Chondrocyte (in vitro differentiated cells): ENCODE results near the gene MTHFD1. TPM values are rescaled to one million over a fixed set of nuclear protein-coding genes. Genes with fewer than 3 reads are reported as not detected.

Experiments used
- DNase-seq: peaks from one replicate; pipeline ENCODE4 v3.0.0; 2021; ENCODE audit warnings: mixed read lengths, low spot score
- H3K27ac Mint-ChIP-seq: one replicate; pipeline ENCODE4 v1.8.0; 2021; ENCODE audit warnings: mild to moderate bottlenecking, moderate library complexity, mixed read lengths; ENCODE audit not compliant: unreplicated experiment
- H3K27me3 Mint-ChIP-seq: 2 replicates; pipeline ENCODE4 v1.8.0; 2021; ENCODE audit warnings: low read depth, mixed read lengths
- H3K36me3 Mint-ChIP-seq: 2 replicates; pipeline ENCODE4 v1.8.0; 2021; ENCODE audit warnings: low read depth, mixed read lengths
- H3K4me1 Mint-ChIP-seq: 2 replicates; pipeline ENCODE4 v1.8.0; 2021; ENCODE audit warnings: low read depth, mild to moderate bottlenecking, mixed read lengths
- H3K4me3 Mint-ChIP-seq: one replicate; pipeline ENCODE4 v1.8.0; 2021; ENCODE audit warnings: mild to moderate bottlenecking, moderate library complexity, mixed read lengths; ENCODE audit not compliant: unreplicated experiment
- H3K9me3 Mint-ChIP-seq: 2 replicates; pipeline ENCODE4 v1.8.0; 2021; ENCODE audit warnings: low read depth, mixed read lengths
- total RNA-seq: library from RNA; stranded (reverse); gene quantifications from 3 replicates; pipeline ENCODE4 v1.2.1, GENCODE V29; 2021
- TF ChIP-seq, protein P1 (sequence below): fragments of 200-600 bp; sonication (generic); IDR thresholded peaks from 2 replicates; pipeline ENCODE4 v1.5.0; 2021; ENCODE audit warnings: antibody characterized with exemption, mild to moderate bottlenecking, moderate library complexity

Gene MTHFD1
- total RNA-seq, 1 donor from 2014 or later: 54.2 TPM

DNA sequence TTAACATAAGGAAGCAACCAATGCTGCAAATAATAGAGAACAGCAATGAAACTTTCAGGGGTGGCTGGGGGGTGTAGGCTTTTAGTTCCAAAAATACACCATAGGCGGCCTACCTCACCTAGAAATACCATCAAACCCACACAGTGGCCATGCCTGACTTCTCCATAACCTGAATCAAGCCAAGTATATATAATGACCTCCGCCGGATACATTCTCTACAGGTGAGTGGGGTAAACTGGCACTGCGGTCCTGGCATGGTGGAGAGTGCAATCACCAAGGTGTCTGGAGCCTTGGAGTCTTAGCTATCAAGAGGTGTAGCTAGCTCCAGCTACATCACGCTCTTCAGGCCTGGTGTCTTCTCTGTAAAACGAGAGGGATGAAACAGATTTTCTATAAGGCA lies 114.3 kb downstream of the MTHFD1 start:
- DNase-seq: no peak
- TF ChIP-seq, protein P1, sequence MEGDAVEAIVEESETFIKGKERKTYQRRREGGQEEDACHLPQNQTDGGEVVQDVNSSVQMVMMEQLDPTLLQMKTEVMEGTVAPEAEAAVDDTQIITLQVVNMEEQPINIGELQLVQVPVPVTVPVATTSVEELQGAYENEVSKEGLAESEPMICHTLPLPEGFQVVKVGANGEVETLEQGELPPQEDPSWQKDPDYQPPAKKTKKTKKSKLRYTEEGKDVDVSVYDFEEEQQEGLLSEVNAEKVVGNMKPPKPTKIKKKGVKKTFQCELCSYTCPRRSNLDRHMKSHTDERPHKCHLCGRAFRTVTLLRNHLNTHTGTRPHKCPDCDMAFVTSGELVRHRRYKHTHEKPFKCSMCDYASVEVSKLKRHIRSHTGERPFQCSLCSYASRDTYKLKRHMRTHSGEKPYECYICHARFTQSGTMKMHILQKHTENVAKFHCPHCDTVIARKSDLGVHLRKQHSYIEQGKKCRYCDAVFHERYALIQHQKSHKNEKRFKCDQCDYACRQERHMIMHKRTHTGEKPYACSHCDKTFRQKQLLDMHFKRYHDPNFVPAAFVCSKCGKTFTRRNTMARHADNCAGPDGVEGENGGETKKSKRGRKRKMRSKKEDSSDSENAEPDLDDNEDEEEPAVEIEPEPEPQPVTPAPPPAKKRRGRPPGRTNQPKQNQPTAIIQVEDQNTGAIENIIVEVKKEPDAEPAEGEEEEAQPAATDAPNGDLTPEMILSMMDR: no peak
- Mint-ChIP-seq H3K4me3 (peak overlapping the region; percentile 84), H3K9me3 (no peaks in the 10 kb centered on the region), H3K27ac (peak overlapping the region; percentile 93), H3K27me3 (no peaks in the 10 kb centered on the region), H3K4me1 (peaks cover 55% of the 10 kb centered on the region), H3K36me3 (no peaks in the 10 kb centered on the region)

GRCh38 chr14:64502887-64503433 lies 114.8 kb downstream of the MTHFD1 start:
- H3K36me3 Mint-ChIP-seq: peaks cover 2% of the 10 kb centered on the region
- H3K27me3 Mint-ChIP-seq: no peaks in the 10 kb centered on the region
- no peaks in the 10 kb centered on the region for H3K9me3 Mint-ChIP-seq
- peak overlapping the region; percentile 84 for H3K4me3 Mint-ChIP-seq
- DNase-seq: no peak
- TF ChIP-seq, protein P1: no peak
- peaks cover 55% of the 10 kb centered on the region for H3K4me1 Mint-ChIP-seq
- peak overlapping the region; percentile 93 for H3K27ac Mint-ChIP-seq

- Mint-ChIP-seq H3K36me3 (peaks cover 2% of the 10 kb centered on the region), H3K4me1 (peaks cover 60% of the 10 kb centered on the region), H3K9me3 (no peaks in the 10 kb centered on the region), H3K27me3 (no peaks in the 10 kb centered on the region), H3K27ac (peak within 1 kb of the TSS; percentile 100), H3K4me3 (peak within 1 kb of the TSS; percentile 84)
- TF ChIP-seq, protein P1: no peak
- DNase-seq: peak; percentile 97
Measured at GRCh38 chr14:64503434-64504309, 115.5 kb downstream of the MTHFD1 start, which contains the start of gene ZBTB25. Gene ZBTB25 (minus strand): TSS chr14:64503838. CDS start chr14:64490533, 13,305 bp downstream.

DNA sequence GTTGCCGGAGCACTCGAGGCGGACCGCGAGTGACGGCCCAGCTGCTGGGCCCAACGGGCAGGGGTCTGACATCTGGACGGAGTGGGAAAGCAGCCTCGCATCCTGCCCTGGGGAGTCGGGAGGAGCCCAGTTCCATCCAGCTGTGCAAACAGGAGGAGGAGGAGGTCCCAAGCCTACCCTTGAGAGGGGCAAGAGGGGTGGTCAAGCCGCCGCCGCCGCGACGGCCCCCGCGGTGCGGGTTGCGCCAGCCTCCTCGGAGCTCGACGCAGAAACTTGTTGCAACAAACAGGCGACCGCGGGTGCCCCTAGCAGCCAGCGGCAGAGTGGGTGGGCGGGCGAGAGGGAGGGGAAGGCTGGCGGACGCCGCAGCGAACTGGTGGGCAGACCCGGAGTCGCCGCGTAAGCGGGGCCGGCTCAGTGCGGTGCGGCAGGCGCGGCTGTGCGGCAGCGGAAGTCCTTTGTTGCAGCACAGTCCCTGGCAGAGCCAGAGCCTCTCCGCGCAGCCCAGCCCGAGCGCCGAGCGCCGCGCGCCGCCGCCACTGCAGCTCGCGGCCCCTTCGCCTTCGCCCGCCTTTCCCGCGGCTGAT lies 116.2 kb downstream of the MTHFD1 start, which contains the start of gene ZBTB1:
Gene ZBTB1, plus strand, starts transcription at position 461 of the 587 bp plus-strand sequence. CDS start 16,735 bp downstream, outside the sequence.
- TF ChIP-seq, protein P1: peak; percentile 27
- H3K27me3 Mint-ChIP-seq: no peaks in the 10 kb centered on the region
- DNase-seq: peak; percentile 97
- peaks cover 67% of the 10 kb centered on the region for H3K4me1 Mint-ChIP-seq
- H3K9me3 Mint-ChIP-seq: no peaks in the 10 kb centered on the region
- H3K4me3 Mint-ChIP-seq: peak within 1 kb of the TSS; percentile 84
- peak within 1 kb of the TSS; percentile 100 for H3K27ac Mint-ChIP-seq
- peaks cover 2% of the 10 kb centered on the region for H3K36me3 Mint-ChIP-seq
